Caco-2 (cell line): ENCODE data around the gene CEP63. TPM values are rescaled to one million over a fixed set of nuclear protein-coding genes. Genes with fewer than 3 reads are reported as not detected.

Source experiments
- BruUV-seq: library from RNA; stranded (reverse); fragments of 400-500 nt; replicated peaks from 2 replicates; lab custom pipeline; 2021; lab: Mats Ljungman, UMichigan
- CTCF ChIA-PET: fragments of 300-600 bp; sonication (Branson Sonifier 250); formaldehyde crosslinking; loops from one replicate; lab custom pipeline; 2022; ENCODE audit warnings: antibody characterized with exemption; lab: Charles Lee
- POLR2A ChIA-PET: fragments of 300-600 bp; sonication (Branson Sonifier 250); formaldehyde crosslinking; loops from one replicate; lab custom pipeline; 2022; ENCODE audit warnings: antibody characterized with exemption; lab: Charles Lee
- DNase-seq, 2 experiments: peaks; one replicate each; pipeline versions ENCODE4 v3.0.0 to v3.0.0-alpha.2; 2020 to 2022
- H3K27me3 ChIP-seq: replicated peaks from 2 replicates; pipeline ENCODE4 v1.6.0; 2011; ENCODE audit warnings: low read length; ENCODE audit not compliant: control insufficient read depth, insufficient read depth
- H3K36me3 ChIP-seq: 2 replicates; pipeline ENCODE4 v1.5.1; 2011; ENCODE audit warnings: low read length; ENCODE audit not compliant: control insufficient read depth, insufficient read depth
- H3K4me1 ChIP-seq: fragments of 250-450 bp; sonication (Bioruptor Pico); 2 replicates; pipeline ENCODE4 v1.5.1; 2020; ENCODE audit warnings: mild to moderate bottlenecking
- H3K4me3 ChIP-seq: 2 replicates; pipeline ENCODE4 v1.5.1; 2011; ENCODE audit warnings: low read depth, mild to moderate bottlenecking, control low read depth, low read length
- H3K9me3 ChIP-seq: fragments of 250-450 bp; sonication (Bioruptor Pico); 2 replicates; pipeline ENCODE4 v1.5.1; 2020; ENCODE audit warnings: mild to moderate bottlenecking, moderate library complexity
- H3K27ac Mint-ChIP-seq: one replicate; pipeline ENCODE4 v1.8.0; 2022; ENCODE audit warnings: mixed read lengths; ENCODE audit not compliant: unreplicated experiment
- H3K27me3 Mint-ChIP-seq: one replicate; pipeline ENCODE4 v1.8.0; 2022; ENCODE audit warnings: mixed read lengths; ENCODE audit not compliant: insufficient read depth, unreplicated experiment
- H3K36me3 Mint-ChIP-seq: one replicate; pipeline ENCODE4 v1.8.0; 2022; ENCODE audit warnings: mild to moderate bottlenecking, mixed read lengths; ENCODE audit not compliant: insufficient read depth, unreplicated experiment
- H3K4me1 Mint-ChIP-seq: one replicate; pipeline ENCODE4 v1.8.0; 2022; ENCODE audit warnings: low read depth, mixed read lengths; ENCODE audit not compliant: unreplicated experiment
- H3K4me3 Mint-ChIP-seq: one replicate; pipeline ENCODE4 v1.8.0; 2022; ENCODE audit warnings: mild to moderate bottlenecking, moderate library complexity, mixed read lengths; ENCODE audit not compliant: unreplicated experiment
- H3K9me3 Mint-ChIP-seq: one replicate; pipeline ENCODE4 v1.8.0; 2022; ENCODE audit warnings: mixed read lengths; ENCODE audit not compliant: unreplicated experiment
- intact Hi-C: fragments of 100-400 bp; cut with micrococcal nuclease; formaldehyde crosslinking; loops from one replicate; pipeline ENCODE4 v1.10.0; 2022; ENCODE audit not compliant: unreplicated experiment
- total RNA-seq: library from RNA; stranded (reverse); gene quantifications from 2 replicates; pipeline ENCODE4 v1.2.3, GENCODE V29; 2022
- TF ChIP-seq, protein P1 (sequence below), 2 experiments: fragments of 200-600 bp in 1 of 2; IDR thresholded peaks; 1 replicate in 1 of 2; 2 replicates in 1 of 2; pipeline versions ENCODE4 v1.5.1 to v1.8.0; 2011 to 2022; ENCODE audit warnings: antibody characterized with exemption in 1 of 2, control low read depth in 1 of 2, inconsistent platforms in 1 of 2, low read depth in 1 of 2, low read length in 1 of 2, mild to moderate bottlenecking in 1 of 2, moderate library complexity in 1 of 2; ENCODE audit not compliant: insufficient read depth in 1 of 2, severe bottlenecking in 1 of 2, unreplicated experiment in 1 of 2

Gene CEP63
- total RNA-seq, 1 experiment from 2014 or later = 21.9 TPM

DNA sequence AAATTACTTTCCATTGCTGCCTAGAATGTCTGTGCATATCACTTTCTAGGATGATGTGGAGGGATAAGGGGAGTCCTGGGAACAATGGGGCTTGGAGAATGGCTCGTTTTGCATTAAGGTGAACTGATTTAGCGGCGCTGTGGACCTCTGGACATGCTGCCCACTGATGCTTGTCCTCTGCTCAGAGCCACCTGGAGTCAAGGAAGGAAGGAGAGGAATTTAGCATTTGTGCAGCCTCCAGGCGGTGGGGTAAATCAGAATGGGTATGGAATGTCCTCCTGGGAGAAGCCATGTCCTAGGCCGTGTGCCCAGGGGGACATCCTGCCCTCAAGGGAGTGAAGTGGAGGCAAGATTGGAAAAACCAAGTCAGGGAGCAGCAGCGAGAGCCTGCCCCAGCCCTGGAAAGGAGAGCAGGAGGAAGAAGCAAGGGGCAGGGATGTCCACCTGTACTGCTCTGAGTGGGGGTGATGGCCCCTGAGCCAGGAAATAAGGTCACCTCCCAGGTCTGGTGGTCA is 127.2 kb downstream of the CEP63 start:
- no peaks in the 10 kb centered on the region for H3K27me3 ChIP-seq
- no peaks in the 10 kb centered on the region for H3K4me1 ChIP-seq
- no peak overlapping the region for H3K4me3 Mint-ChIP-seq

DNA sequence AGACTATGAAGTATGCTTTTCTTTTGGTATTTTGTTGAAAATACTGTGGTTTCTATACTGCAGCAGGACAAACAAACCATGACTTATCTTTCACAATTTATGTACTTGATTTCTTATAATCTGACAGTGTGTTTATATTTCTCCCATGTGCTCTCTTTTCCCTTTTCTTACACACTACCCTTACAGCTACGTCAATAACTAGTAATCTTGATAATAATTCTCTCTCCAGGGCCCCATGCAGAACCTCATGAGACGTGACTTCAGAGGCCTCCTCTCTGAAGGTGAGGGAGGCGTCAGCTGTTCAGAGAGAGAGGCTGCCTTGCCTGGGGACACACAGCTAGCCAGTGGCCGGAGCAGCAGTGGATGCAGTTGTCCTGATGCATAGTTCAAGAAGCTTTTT is 129.1 kb downstream of the CEP63 start:
- POLR2A ChIA-PET = no interaction called here
- H3K4me3 Mint-ChIP-seq = no peak overlapping the region
- Histone ChIP-seq H3K27me3 (no peaks in the 10 kb centered on the region), H3K4me3 (no peak overlapping the region), H3K4me1 (no peaks in the 10 kb centered on the region), H3K36me3 (no peaks in the 10 kb centered on the region), H3K9me3 (no peaks in the 10 kb centered on the region)
- no peak for DNase-seq
- TF ChIP-seq, protein P1, sequence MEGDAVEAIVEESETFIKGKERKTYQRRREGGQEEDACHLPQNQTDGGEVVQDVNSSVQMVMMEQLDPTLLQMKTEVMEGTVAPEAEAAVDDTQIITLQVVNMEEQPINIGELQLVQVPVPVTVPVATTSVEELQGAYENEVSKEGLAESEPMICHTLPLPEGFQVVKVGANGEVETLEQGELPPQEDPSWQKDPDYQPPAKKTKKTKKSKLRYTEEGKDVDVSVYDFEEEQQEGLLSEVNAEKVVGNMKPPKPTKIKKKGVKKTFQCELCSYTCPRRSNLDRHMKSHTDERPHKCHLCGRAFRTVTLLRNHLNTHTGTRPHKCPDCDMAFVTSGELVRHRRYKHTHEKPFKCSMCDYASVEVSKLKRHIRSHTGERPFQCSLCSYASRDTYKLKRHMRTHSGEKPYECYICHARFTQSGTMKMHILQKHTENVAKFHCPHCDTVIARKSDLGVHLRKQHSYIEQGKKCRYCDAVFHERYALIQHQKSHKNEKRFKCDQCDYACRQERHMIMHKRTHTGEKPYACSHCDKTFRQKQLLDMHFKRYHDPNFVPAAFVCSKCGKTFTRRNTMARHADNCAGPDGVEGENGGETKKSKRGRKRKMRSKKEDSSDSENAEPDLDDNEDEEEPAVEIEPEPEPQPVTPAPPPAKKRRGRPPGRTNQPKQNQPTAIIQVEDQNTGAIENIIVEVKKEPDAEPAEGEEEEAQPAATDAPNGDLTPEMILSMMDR (IDR thresholded peaks at IDR 0.05; ENCODE audit: insufficient read depth in 1 of 2, low read depth in 1 of 2, low read length in 1 of 2, severe bottlenecking in 1 of 2, unreplicated experiment in 1 of 2) = no peak
- no TSS peak for BruUV-seq
- no peaks in the 10 kb centered on the region for H3K9me3 Mint-ChIP-seq
- H3K27me3 Mint-ChIP-seq = peaks cover 21% of the 10 kb centered on the region
- H3K36me3 Mint-ChIP-seq = no peaks in the 10 kb centered on the region
- H3K4me1 Mint-ChIP-seq = no peaks in the 10 kb centered on the region
- intact Hi-C loops = no loop called here
- CTCF ChIA-PET = no interaction called here
- no peak overlapping the region for H3K27ac Mint-ChIP-seq

More for the DNA sequence above, 127.2 kb downstream of the CEP63 start:
- Mint-ChIP-seq H3K27me3 (peaks cover 35% of the 10 kb centered on the region), H3K9me3 (no peaks in the 10 kb centered on the region), H3K27ac (no peak overlapping the region), H3K36me3 (no peaks in the 10 kb centered on the region), H3K4me1 (no peaks in the 10 kb centered on the region)
- POLR2A ChIA-PET = no interaction called here
- CTCF ChIA-PET = no interaction called here
- intact Hi-C loops = no loop called here
- no peaks in the 10 kb centered on the region for H3K36me3 ChIP-seq
- no peaks in the 10 kb centered on the region for H3K9me3 ChIP-seq
- DNase-seq = no peak
- TF ChIP-seq, protein P1 (IDR thresholded peaks at IDR 0.05; ENCODE audit: insufficient read depth in 1 of 2, low read depth in 1 of 2, low read length in 1 of 2, severe bottlenecking in 1 of 2, unreplicated experiment in 1 of 2) = no peak
- no peak overlapping the region for H3K4me3 ChIP-seq
- BruUV-seq = no TSS peak

DNA sequence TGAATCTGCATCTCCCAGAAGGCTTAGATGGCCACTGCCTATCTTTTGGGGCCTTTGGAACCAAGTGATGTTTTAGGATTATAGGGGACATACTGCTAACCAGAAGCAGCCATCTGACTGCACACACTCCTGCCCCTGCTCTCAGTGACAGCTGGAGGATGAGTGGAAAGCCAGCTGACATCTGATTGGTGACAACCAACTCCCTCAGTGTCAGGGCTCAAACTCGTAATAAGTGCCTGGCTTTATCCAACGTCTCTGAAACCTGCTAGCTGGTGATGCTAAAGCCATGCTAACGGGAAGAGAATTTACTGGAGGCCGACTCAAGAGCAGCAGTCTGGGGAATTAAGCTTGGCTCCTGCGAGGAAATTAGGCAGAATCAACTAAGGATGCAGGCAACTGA is 129.9 kb downstream of the CEP63 start:
- Histone ChIP-seq H3K4me3 (no peak overlapping the region), H3K36me3 (no peaks in the 10 kb centered on the region), H3K27me3 (no peaks in the 10 kb centered on the region), H3K4me1 (no peaks in the 10 kb centered on the region), H3K9me3 (no peaks in the 10 kb centered on the region)
- Mint-ChIP-seq H3K4me3 (no peak overlapping the region), H3K27me3 (peaks cover 21% of the 10 kb centered on the region), H3K4me1 (no peaks in the 10 kb centered on the region), H3K36me3 (no peaks in the 10 kb centered on the region), H3K27ac (no peak overlapping the region), H3K9me3 (no peaks in the 10 kb centered on the region)
- no peak for DNase-seq
- TF ChIP-seq, protein P1 (IDR thresholded peaks at IDR 0.05; ENCODE audit: insufficient read depth in 1 of 2, low read depth in 1 of 2, low read length in 1 of 2, severe bottlenecking in 1 of 2, unreplicated experiment in 1 of 2) = no peak
- intact Hi-C loops = no loop called here
- CTCF ChIA-PET = interaction anchor here (1.0 kb wide), 1 partner anchor 15 kb away, joined by 3 read pairs; no protein-coding TSS in a partner anchor
- POLR2A ChIA-PET = no interaction called here
- no TSS peak for BruUV-seq
